HFFc6 (cell line): ENCODE results near the gene FPR2. TPM values are rescaled to one million over a fixed set of nuclear protein-coding genes. Genes with fewer than 3 reads are reported as not detected.

Source experiments
- DNase-seq: peaks from one replicate; pipeline ENCODE4 v3.0.0-alpha.2; 2018
- H3K27ac Mint-ChIP-seq: 2 replicates; pipeline ENCODE4 v1.8.0; 2020; ENCODE audit warnings: mild to moderate bottlenecking, mixed read lengths
- H3K27me3 Mint-ChIP-seq: 2 replicates; pipeline ENCODE4 v1.8.0; 2021; ENCODE audit warnings: mild to moderate bottlenecking, moderate library complexity, mixed read lengths; ENCODE audit not compliant: insufficient read depth
- H3K36me3 Mint-ChIP-seq: 2 replicates; pipeline ENCODE4 v1.8.0; 2021; ENCODE audit warnings: low read depth, mixed read lengths
- H3K4me1 Mint-ChIP-seq: 2 replicates; pipeline ENCODE4 v1.8.0; 2020; ENCODE audit warnings: low read depth, mixed read lengths
- H3K4me3 Mint-ChIP-seq: 2 replicates; pipeline ENCODE4 v1.8.0; 2020; ENCODE audit warnings: mild to moderate bottlenecking, moderate library complexity, mixed read lengths
- H3K9me3 Mint-ChIP-seq: 2 replicates; pipeline ENCODE4 v1.8.0; 2020; ENCODE audit warnings: mild to moderate bottlenecking, mixed read lengths
- CTCF ChIP-seq: fragments of 200-600 bp; sonication (generic); IDR thresholded peaks from 2 replicates; pipeline ENCODE4 v1.5.0; 2021; ENCODE audit warnings: antibody characterized with exemption, mild to moderate bottlenecking
- total RNA-seq, 6 experiments: library from RNA; stranded (reverse); fragmentation: NEBNext Ultra II Directional; extraction: Animal tissue kit (Norgen Biotek cat#: 25700); gene quantifications; 2 replicates in 1 of 6; 3 replicates in 5 of 6; pipeline ENCODE4 v1.2.3, GENCODE V29; 2021

The FPR2 gene
- total RNA-seq, 6 experiments from 2014 or later = not detected

- Mint-ChIP-seq H3K27me3 (peaks cover 3% of the 10 kb centered on the region), H3K4me1 (peaks cover 34% of the 10 kb centered on the region), H3K4me3 (no peak overlapping the region), H3K9me3 (peaks cover 9% of the 10 kb centered on the region; the same call in 1 of the 2 replicates), H3K27ac (no peak overlapping the region), H3K36me3 (no peaks in the 10 kb centered on the region)
- no peak for DNase-seq
- TF ChIP-seq CTCF = no peak
Measured at GRCh38 chr19:51793994-51794393, 33.0 kb downstream of the FPR2 start.

GRCh38 chr19:51794885-51795490 lies 34.0 kb downstream of the FPR2 start, which contains the start of gene FPR3:
TSS of gene FPR3 (plus strand) at chr19:51795157. CDS start at chr19:51823749, 28,592 bp downstream.
- Mint-ChIP-seq H3K36me3 (no peaks in the 10 kb centered on the region), H3K9me3 (peaks cover 9% of the 10 kb centered on the region; the same call in 1 of the 2 replicates), H3K27ac (no peak within 1 kb of the TSS), H3K4me1 (peaks cover 40% of the 10 kb centered on the region), H3K27me3 (peaks cover 3% of the 10 kb centered on the region), H3K4me3 (no peak within 1 kb of the TSS)
- no peak for DNase-seq
- no peak for TF ChIP-seq CTCF

- H3K36me3 Mint-ChIP-seq = no peaks in the 10 kb centered on the region
- peaks cover 3% of the 10 kb centered on the region for H3K27me3 Mint-ChIP-seq
- no peak for DNase-seq
- no peak for TF ChIP-seq CTCF
- H3K4me3 Mint-ChIP-seq = no peak overlapping the region
- H3K27ac Mint-ChIP-seq = no peak overlapping the region
- peaks cover 9% of the 10 kb centered on the region; the same call in 1 of the 2 replicates for H3K9me3 Mint-ChIP-seq
- H3K4me1 Mint-ChIP-seq = peaks cover 49% of the 10 kb centered on the region
Measured at GRCh38 chr19:51796195-51796679, 35.3 kb downstream of the FPR2 start.

GRCh38 chr19:51797480-51797879 lies 36.5 kb downstream of the FPR2 start:
- Mint-ChIP-seq H3K27ac (no peak overlapping the region), H3K9me3 (0 out of 2 replicates have a peak, but pooled peaks cover 9% of the 10 kb centered on the region), H3K4me3 (no peak overlapping the region), H3K36me3 (no peaks in the 10 kb centered on the region), H3K4me1 (peaks cover 39% of the 10 kb centered on the region), H3K27me3 (peaks cover 3% of the 10 kb centered on the region)
- no peak for TF ChIP-seq CTCF
- DNase-seq = no peak

- Mint-ChIP-seq H3K9me3 (0 out of 2 replicates have a peak, but pooled peaks cover 5% of the 10 kb centered on the region), H3K36me3 (no peaks in the 10 kb centered on the region), H3K27me3 (peaks cover 3% of the 10 kb centered on the region), H3K4me3 (no peak overlapping the region), H3K27ac (no peak overlapping the region), H3K4me1 (peaks cover 40% of the 10 kb centered on the region)
- DNase-seq = no peak
- TF ChIP-seq CTCF = no peak
Measured at GRCh38 chr19:51798062-51798461, 37.1 kb downstream of the FPR2 start.
